Activated naive CD8-positive, alpha-beta T cell treated with anti-CD3 and anti-CD28 coated beads, Interleukin-2, amount 10 ng/mL, durations not matched to agents 7 days and 5 days (primary cell): Measurements from ENCODE around the gene FGR. TPM values are rescaled to one million over a fixed set of nuclear protein-coding genes. Genes with fewer than 3 reads are reported as not detected.
A peak's percentile ranks its signal among the peaks of the same experiment; 100 is the strongest.

ENCODE experiments used
- ATAC-seq: fragments of 150-1000 bp; cut with Tn5 transposase; one replicate; pipeline ENCODE4 v1.10.0; 2021; ENCODE audit warnings: low read depth, moderate library complexity
- POLR2A ChIA-PET: fragments of 350-600 bp; sonication (Branson Sonifier 250); formaldehyde crosslinking; loops from one replicate; lab custom pipeline; 2021; ENCODE audit warnings: antibody characterized with exemption; lab: Charles Lee
- DNase-seq: peaks from one replicate; pipeline ENCODE4 v3.0.0; 2021
- H3K27ac Mint-ChIP-seq: one replicate; pipeline ENCODE4 v1.8.0; 2022; ENCODE audit warnings: mild to moderate bottlenecking, mixed read lengths
- H3K27me3 Mint-ChIP-seq: one replicate; pipeline ENCODE4 v1.8.0; 2022; ENCODE audit warnings: mild to moderate bottlenecking, moderate library complexity, mixed read lengths
- H3K36me3 Mint-ChIP-seq: one replicate; pipeline ENCODE4 v1.8.0; 2021; ENCODE audit warnings: mild to moderate bottlenecking, mixed read lengths
- H3K4me1 Mint-ChIP-seq: one replicate; pipeline ENCODE4 v1.8.0; 2021; ENCODE audit warnings: mixed read lengths
- H3K4me3 Mint-ChIP-seq: one replicate; pipeline ENCODE4 v1.8.0; 2022; ENCODE audit warnings: mild to moderate bottlenecking, moderate library complexity, mixed read lengths
- H3K9me3 Mint-ChIP-seq: one replicate; pipeline ENCODE4 v1.8.0; 2021; ENCODE audit warnings: mixed read lengths
- total RNA-seq, 2 experiments: library from RNA; stranded (reverse); gene quantifications; one replicate each; pipeline ENCODE4 v1.2.3, GENCODE V29; 2021

FGR gene
- total RNA-seq, 2 experiments from 2014 or later: 4.7 to 6.0 TPM

- no peak overlapping the region for H3K4me3 Mint-ChIP-seq
- ATAC-seq (no peak), DNase-seq (no peak)
- no peaks in the 10 kb centered on the region for H3K9me3 Mint-ChIP-seq
- POLR2A ChIA-PET: interaction anchor here (1.0 to 5.9 kb wide), 2 partner anchors 44 to 47 kb away, joined by 3 to 46 read pairs; no protein-coding TSS in a partner anchor
- H3K27ac Mint-ChIP-seq: no peak overlapping the region
- H3K4me1 Mint-ChIP-seq: peaks cover 28% of the 10 kb centered on the region
- H3K27me3 Mint-ChIP-seq: no peaks in the 10 kb centered on the region
- H3K36me3 Mint-ChIP-seq: no peaks in the 10 kb centered on the region
These were observed 20.2 kb downstream of the FGR start for GRCh38 chr1:27614625-27615344.

GRCh38 chr1:27614043-27614624 is 20.9 kb downstream of the FGR start:
- POLR2A ChIA-PET: interaction anchor here (1.0 to 5.9 kb wide), 2 partner anchors 45 to 48 kb away, joined by 3 to 46 read pairs; no protein-coding TSS in a partner anchor
- Mint-ChIP-seq H3K36me3 (no peaks in the 10 kb centered on the region), H3K9me3 (no peaks in the 10 kb centered on the region), H3K4me3 (no peak overlapping the region), H3K4me1 (peaks cover 25% of the 10 kb centered on the region), H3K27ac (no peak overlapping the region), H3K27me3 (no peaks in the 10 kb centered on the region)
- DNase-seq (no peak), ATAC-seq (no peak)

- DNase-seq (no peak), ATAC-seq (no peak)
- POLR2A ChIA-PET: no interaction called here
- H3K9me3 Mint-ChIP-seq: no peaks in the 10 kb centered on the region
- peaks cover 12% of the 10 kb centered on the region for H3K4me1 Mint-ChIP-seq
- H3K27ac Mint-ChIP-seq: no peak overlapping the region
- H3K4me3 Mint-ChIP-seq: no peak overlapping the region
- H3K27me3 Mint-ChIP-seq: no peaks in the 10 kb centered on the region
- H3K36me3 Mint-ChIP-seq: no peaks in the 10 kb centered on the region
These were observed 22.3 kb downstream of the FGR start for GRCh38 chr1:27612718-27613117.

DNA sequence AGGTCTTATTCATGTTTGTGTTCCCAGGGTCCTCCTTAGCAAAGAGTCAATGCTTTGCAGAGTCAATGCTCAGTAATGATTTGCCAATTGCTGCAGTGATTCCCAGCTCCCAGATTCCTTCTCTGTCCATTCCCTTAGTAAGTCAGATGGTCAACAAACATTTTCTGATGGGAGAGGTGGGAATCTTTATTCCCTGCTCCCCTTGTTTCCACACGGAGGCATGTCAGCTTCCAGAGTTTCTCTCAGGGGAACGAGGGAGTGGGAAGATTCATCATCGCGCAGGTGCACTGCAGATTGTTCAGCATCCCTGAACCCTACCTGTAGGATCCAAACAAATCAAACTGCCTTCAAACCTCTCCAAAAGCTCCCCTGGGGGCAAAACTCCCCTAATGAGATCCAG is 23.5 kb downstream of the FGR start:
- DNase-seq: no peak
- no peaks in the 10 kb centered on the region for H3K27me3 Mint-ChIP-seq
- H3K4me3 Mint-ChIP-seq: no peak overlapping the region
- no peak for ATAC-seq
- no peaks in the 10 kb centered on the region for H3K9me3 Mint-ChIP-seq
- no peak overlapping the region for H3K27ac Mint-ChIP-seq
- POLR2A ChIA-PET: interaction anchor here (7.0 kb wide), 1 partner anchor 53 kb away, joined by 71 read pairs; no protein-coding TSS in a partner anchor
- no peaks in the 10 kb centered on the region for H3K36me3 Mint-ChIP-seq
- H3K4me1 Mint-ChIP-seq: peaks cover 14% of the 10 kb centered on the region

DNA sequence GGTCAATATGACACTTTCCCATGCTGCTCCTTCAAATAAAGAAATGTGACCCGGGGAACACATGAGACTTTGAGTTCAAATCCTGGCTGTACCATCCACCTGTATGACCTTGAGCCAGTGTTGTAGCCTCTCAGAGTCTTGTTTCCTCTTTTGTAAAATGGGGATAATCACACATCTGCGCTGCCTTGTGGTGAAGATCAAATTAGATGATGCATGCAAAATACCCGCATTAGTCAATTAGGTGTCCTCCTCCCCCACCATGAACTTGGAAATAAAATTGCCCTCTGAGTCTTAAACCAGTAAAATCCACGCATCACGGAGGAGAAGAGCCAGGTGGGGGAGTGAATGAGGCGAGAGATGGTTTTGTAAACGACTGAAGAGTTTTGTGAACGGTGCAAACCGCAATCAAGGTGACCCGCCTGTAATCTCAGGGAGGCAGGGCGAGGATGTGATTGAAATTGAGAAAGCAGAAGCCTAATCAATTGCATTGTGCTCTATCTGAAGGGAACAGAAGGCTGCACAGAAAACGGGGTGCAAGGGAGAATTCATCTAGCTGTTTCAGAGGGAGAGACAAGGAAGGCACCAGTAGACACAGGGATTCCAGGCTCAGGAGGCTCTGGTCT is 25.3 kb downstream of the FGR start:
- POLR2A ChIA-PET: interaction anchor here (0.8 to 7.0 kb wide), 3 partner anchors 9 to 206 kb away, joined by 3 to 71 read pairs (median 6); no protein-coding TSS in a partner anchor
- H3K9me3 Mint-ChIP-seq: no peaks in the 10 kb centered on the region
- DNase-seq (no peak), ATAC-seq (no peak)
- H3K27me3 Mint-ChIP-seq: no peaks in the 10 kb centered on the region
- H3K27ac Mint-ChIP-seq: no peak overlapping the region
- H3K36me3 Mint-ChIP-seq: no peaks in the 10 kb centered on the region
- H3K4me3 Mint-ChIP-seq: no peak overlapping the region
- H3K4me1 Mint-ChIP-seq: peaks cover 17% of the 10 kb centered on the region

GRCh38 chr1:27609210-27609555 is 25.8 kb downstream of the FGR start:
- Mint-ChIP-seq H3K9me3 (no peaks in the 10 kb centered on the region), H3K36me3 (no peaks in the 10 kb centered on the region), H3K27ac (no peak overlapping the region), H3K27me3 (no peaks in the 10 kb centered on the region), H3K4me1 (peaks cover 18% of the 10 kb centered on the region), H3K4me3 (no peak overlapping the region)
- ATAC-seq: no peak
- no peak for DNase-seq
- POLR2A ChIA-PET: interaction anchor here (0.8 to 7.0 kb wide), 4 partner anchors 9 to 206 kb away, joined by 3 to 71 read pairs (median 5); no protein-coding TSS in a partner anchor

GRCh38 chr1:27607239-27607804 is 27.7 kb downstream of the FGR start:
- POLR2A ChIA-PET: interaction anchor here (0.6 to 7.0 kb wide), 3 partner anchors 50 to 99 kb away, joined by 3 to 71 read pairs (median 4); no protein-coding TSS in a partner anchor
- Mint-ChIP-seq H3K4me3 (no peak overlapping the region), H3K27me3 (no peaks in the 10 kb centered on the region), H3K4me1 (peaks cover 18% of the 10 kb centered on the region), H3K36me3 (no peaks in the 10 kb centered on the region), H3K27ac (no peak overlapping the region), H3K9me3 (no peaks in the 10 kb centered on the region)
- no peak for DNase-seq
- ATAC-seq: no peak

- H3K27ac Mint-ChIP-seq: peak overlapping the region; percentile 70
- ATAC-seq: no peak
- H3K27me3 Mint-ChIP-seq: no peaks in the 10 kb centered on the region
- no peaks in the 10 kb centered on the region for H3K9me3 Mint-ChIP-seq
- H3K4me3 Mint-ChIP-seq: no peak overlapping the region
- POLR2A ChIA-PET: interaction anchor here (0.6 to 7.0 kb wide), 4 partner anchors 50 to 98 kb away, joined by 3 to 71 read pairs (median 4); no protein-coding TSS in a partner anchor
- DNase-seq: no peak
- no peaks in the 10 kb centered on the region for H3K36me3 Mint-ChIP-seq
- H3K4me1 Mint-ChIP-seq: peaks cover 20% of the 10 kb centered on the region
These were observed 28.2 kb downstream of the FGR start for GRCh38 chr1:27606708-27607238.

- H3K4me3 Mint-ChIP-seq: no peak overlapping the region
- peak overlapping the region; percentile 70 for H3K27ac Mint-ChIP-seq
- DNase-seq (no peak), ATAC-seq (no peak)
- H3K27me3 Mint-ChIP-seq: no peaks in the 10 kb centered on the region
- peaks cover 23% of the 10 kb centered on the region for H3K4me1 Mint-ChIP-seq
- no peaks in the 10 kb centered on the region for H3K36me3 Mint-ChIP-seq
- POLR2A ChIA-PET: interaction anchor here (0.6 to 7.0 kb wide), 6 partner anchors 38 to 97 kb away, joined by 3 to 71 read pairs (median 4); no protein-coding TSS in a partner anchor
- no peaks in the 10 kb centered on the region for H3K9me3 Mint-ChIP-seq
These were observed 28.9 kb downstream of the FGR start for GRCh38 chr1:27605796-27606707.

GRCh38 chr1:27605300-27605766 is 29.7 kb downstream of the FGR start:
- peak; percentile 32 for DNase-seq
- Mint-ChIP-seq H3K9me3 (no peaks in the 10 kb centered on the region), H3K27me3 (no peaks in the 10 kb centered on the region), H3K4me3 (peak overlapping the region; percentile 34), H3K4me1 (peaks cover 27% of the 10 kb centered on the region), H3K36me3 (no peaks in the 10 kb centered on the region), H3K27ac (no peak overlapping the region)
- POLR2A ChIA-PET: interaction anchor here (0.7 to 7.0 kb wide), 5 partner anchors 37 to 248 kb away, joined by 4 to 71 read pairs (median 5); no protein-coding TSS in a partner anchor
- ATAC-seq: no peak

DNA sequence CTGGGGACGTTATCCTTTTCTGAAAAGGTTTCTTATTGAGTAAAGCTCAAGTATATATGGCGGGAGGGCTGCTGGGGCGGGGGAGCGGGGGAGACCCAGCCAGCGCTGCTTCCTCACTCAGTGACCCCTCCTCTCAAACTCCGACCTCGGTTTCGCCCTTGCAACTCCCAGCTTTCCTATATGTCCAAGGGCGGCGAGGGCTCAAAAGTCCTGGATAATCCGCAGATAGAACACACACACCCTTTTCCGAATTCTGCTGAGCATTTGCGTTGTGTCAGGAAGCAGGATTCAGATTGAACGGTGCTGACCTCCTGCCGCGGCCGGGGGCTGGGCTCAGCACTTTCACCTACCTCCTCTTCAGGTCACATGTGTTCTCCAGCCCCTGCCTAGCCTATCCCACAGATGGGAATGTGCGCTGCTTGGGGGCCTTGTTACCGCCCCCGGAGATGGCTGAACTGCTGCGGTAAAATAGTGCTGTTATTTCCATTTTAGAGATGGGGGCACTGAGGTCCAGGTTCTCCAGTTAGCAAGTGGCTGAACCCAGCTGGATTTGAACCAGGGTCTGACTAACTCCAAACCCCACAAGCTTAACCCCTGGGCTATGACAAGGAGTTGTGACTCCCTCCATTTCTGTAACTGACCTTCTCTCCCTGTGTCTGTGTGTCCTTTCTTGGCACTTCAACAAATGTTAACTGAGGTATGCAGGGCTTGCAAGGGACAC is 30.2 kb downstream of the FGR start:
- H3K4me3 Mint-ChIP-seq: peak overlapping the region; percentile 96
- DNase-seq: peak; percentile 34
- peak overlapping the region; percentile 67 for H3K27ac Mint-ChIP-seq
- H3K9me3 Mint-ChIP-seq: no peaks in the 10 kb centered on the region
- ATAC-seq: no peak
- no peaks in the 10 kb centered on the region for H3K27me3 Mint-ChIP-seq
- peaks cover 33% of the 10 kb centered on the region for H3K4me1 Mint-ChIP-seq
- POLR2A ChIA-PET: interaction anchor here (0.9 to 7.0 kb wide), 12 partner anchors 9 to 247 kb away, joined by 3 to 71 read pairs (median 5); partner anchors contain the start of gene WASF2
- H3K36me3 Mint-ChIP-seq: no peaks in the 10 kb centered on the region
